AG09319 (cell line): Measurements from ENCODE around the gene HES4.

Experiments used
- DNase-seq: peaks from one replicate; pipeline ENCODE4 v3.0.0-alpha.2; 2010; ENCODE audit warnings: low read depth; ENCODE audit errors: extremely low read depth
- TF ChIP-seq, protein P1 (sequence below): IDR thresholded peaks from 2 replicates; pipeline ENCODE4 v1.5.1; 2011; ENCODE audit warnings: low read depth, mild to moderate bottlenecking, inconsistent platforms, low read length, moderate library complexity

Gene HES4

DNA sequence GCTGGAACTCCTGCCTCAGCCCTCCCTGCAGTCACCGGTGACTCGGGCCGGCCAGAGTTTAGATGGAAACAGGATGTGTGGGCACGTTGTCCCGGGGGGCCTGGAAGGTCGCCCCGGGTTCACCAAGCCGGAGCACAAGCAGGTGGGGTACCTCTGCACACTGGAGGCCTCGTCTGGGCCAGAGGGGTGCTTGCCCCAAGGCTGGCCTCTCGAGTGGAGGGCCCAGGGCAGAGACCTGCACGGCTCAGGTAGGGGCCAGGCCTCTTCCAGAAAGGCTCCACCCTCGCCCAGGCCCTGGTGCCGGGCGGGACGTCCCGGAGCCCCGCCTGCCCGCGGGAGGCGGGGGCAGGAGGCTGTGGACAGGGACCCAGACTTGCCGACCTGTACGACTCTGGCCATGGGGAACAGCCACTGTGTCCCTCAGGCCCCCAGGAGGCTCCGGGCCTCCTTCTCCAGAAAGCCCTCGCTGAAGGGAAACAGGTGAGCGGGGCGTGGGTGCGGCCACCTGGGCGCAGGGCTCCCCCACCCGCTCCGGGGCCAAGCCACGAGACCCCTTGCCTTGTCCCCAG is 33.7 kb downstream of the HES4 start, which contains the start of gene PLEKHN1:
TSS of gene PLEKHN1 (plus strand) at position 348 of the 569 bp plus-strand sequence. CDS start at position 398, 50 bp downstream.
- TF ChIP-seq, protein P1, sequence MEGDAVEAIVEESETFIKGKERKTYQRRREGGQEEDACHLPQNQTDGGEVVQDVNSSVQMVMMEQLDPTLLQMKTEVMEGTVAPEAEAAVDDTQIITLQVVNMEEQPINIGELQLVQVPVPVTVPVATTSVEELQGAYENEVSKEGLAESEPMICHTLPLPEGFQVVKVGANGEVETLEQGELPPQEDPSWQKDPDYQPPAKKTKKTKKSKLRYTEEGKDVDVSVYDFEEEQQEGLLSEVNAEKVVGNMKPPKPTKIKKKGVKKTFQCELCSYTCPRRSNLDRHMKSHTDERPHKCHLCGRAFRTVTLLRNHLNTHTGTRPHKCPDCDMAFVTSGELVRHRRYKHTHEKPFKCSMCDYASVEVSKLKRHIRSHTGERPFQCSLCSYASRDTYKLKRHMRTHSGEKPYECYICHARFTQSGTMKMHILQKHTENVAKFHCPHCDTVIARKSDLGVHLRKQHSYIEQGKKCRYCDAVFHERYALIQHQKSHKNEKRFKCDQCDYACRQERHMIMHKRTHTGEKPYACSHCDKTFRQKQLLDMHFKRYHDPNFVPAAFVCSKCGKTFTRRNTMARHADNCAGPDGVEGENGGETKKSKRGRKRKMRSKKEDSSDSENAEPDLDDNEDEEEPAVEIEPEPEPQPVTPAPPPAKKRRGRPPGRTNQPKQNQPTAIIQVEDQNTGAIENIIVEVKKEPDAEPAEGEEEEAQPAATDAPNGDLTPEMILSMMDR = no peak
- no peak for DNase-seq

DNA sequence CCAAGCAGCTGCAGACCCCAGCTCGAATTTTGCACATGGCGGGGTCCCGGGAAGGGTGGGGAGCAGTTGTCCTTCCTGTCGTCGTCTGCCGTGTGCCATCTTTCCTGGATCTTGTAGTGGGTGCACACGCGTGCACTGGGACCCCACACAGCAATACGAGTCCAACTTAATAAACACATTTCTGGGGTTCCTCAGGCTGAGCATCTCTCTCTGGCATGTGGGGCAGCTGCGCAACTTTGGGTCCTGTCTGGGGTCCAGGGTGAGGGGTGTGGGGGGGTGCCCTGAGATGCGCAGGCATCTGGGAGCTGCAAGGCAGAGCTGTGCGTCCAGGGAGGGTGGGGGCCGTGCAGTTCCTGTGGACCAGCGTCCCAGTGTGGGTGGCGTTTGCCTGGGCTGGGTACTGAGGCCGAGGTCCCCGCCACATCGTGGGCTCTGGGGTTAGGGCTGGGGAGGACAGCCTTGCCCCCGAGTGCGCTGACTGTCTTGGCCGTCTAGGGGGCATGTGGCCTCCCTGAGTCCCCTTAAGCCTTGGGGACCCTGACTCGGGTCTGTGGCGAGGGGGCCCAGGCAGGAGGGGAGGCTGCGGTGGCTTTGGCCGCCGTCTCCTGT is 34.3 kb downstream of the HES4 start:
- TF ChIP-seq, protein P1 = no peak
- DNase-seq = no peak

DNA sequence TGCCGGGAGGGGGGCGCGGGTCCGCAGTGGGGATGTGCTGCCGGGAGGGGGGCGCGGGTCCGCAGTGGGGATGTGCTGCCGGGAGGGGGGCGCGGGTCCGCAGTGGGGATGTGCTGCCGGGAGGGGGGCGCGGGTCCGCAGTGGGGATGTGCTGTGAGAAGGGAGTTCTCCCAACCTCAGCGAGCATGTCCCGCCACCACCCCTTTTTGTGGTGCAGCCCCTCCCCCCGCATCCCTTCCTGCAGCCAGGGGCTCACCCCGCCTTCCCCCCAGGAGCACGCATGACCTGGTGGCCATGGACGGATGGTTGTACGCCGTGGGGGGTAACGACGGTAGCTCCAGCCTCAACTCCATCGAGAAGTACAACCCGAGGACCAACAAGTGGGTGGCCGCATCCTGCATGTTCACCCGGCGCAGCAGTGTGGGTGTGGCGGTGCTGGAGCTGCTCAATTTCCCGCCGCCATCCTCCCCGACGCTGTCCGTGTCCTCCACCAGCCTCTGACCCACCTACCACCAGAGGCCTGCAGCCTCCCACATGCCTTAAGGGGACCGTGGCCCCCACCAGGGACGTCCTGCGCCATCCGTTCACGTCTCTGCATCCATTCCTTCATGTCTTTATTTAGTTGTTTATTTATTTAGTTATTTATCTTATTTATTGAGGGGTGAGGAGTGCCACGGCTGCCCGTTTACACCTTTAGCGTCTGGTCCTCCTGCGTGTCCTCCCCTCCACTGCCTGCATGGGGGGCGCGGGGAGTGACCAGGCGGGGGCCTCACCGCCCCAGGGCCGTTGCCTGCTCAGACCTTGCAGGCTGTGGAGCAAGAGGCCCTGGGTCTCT is 35.0 kb downstream of the HES4 start:
- DNase-seq = no peak
- TF ChIP-seq, protein P1 = no peak

DNA sequence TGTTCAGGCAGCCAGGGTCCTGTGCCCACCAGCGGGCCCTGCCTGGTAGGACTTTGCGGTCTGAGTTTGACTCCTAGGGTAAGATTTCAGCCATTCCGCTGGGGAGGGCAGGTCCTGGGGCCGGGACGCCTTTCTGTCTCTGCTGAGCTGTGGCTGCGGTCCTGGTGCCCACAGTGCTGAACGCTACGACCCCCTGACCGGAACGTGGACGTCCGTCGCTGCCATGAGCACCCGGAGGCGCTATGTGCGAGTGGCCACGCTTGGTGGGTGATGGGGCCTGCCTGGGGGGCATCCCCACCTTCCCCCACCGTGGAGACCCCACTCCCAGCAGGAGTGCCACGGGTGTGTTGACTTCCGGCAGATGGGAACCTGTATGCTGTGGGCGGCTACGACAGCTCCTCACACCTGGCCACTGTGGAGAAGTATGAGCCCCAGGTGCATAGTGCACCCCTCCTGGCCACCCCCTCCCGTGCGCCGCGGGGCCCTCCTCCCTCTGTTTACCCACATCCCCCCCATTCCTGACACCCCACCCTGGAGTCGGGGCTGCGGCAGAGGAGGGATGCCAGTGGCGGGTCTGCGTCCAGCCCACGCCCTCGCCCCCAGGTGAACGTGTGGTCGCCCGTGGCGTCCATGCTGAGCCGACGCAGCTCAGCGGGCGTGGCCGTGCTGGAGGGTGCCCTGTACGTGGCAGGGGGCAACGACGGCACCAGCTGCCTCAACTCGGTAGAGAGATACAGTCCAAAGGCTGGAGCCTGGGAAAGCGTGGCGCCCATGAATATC is 36.0 kb downstream of the HES4 start:
- no peak for DNase-seq
- TF ChIP-seq, protein P1 = no peak

DNA sequence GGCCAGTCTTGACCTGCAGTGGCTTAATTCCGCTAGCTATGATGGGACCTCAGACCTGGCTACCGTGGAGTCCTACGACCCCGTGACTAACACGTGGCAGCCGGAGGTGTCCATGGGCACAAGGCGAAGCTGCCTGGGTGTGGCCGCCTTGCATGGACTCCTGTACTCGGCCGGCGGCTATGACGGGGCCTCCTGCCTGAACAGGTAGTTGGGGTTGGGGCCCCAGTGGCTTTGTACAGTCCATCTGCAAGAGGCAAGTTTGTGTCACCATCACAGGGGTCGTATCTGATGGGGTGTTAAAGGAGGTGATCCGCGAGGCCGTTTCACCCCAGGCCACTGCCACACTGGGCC is 36.6 kb downstream of the HES4 start:
- TF ChIP-seq, protein P1 = no peak

DNA sequence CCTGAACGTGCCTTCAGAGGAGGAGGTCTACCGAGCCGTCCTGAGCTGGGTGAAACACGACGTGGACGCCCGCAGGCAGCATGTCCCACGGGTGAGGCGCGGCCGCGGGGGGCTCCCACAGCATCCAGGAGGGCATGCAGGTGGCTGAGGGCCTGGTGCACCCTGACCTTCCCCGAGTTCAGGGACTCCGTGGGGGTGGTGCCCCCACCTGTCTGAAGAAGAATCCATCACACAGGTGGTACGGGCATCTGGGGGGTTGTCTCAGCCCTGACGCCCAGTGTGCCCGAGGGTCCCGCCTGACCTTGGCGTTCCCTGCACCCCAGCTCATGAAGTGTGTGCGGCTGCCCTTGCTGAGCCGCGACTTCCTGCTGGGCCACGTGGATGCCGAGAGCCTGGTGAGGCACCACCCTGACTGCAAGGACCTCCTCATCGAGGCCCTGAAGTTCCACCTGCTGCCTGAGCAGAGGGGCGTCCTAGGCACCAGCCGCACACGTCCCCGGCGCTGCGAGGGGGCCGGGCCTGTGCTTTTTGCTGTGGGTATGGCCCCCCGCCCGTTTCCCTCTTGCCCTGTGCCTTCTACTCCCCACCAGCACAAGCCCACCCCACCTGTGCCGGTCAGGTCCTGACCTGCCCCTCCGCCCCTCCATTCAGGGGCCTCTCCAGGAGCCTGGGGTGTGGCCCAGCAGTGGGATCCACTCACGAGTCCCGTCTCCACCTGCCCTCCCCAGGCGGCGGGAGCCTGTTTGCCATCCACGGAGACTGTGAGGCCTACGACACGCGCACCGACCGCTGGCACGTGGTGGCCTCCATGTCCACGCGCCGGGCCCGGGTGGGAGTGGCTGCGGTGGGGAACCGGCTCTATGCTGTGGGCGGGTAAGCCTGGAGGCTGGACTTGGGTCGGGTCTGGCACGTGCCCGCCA is 37.3 kb downstream of the HES4 start:
- TF ChIP-seq, protein P1 = no peak
- DNase-seq = no peak

More for the DNA sequence above, 36.6 kb downstream of the HES4 start:
- DNase-seq = no peak
